ENCODE measurements around the gene TUBGCP2. TPM values are rescaled to one million over a fixed set of nuclear protein-coding genes. Genes with fewer than 3 reads are reported as not detected.

The TUBGCP2 gene
- total RNA-seq, 1 experiment from 2014 or later, result 35.4 TPM

- Histone ChIP-seq H3K4me1 (ENCODE audit: control insufficient read depth in 1 of 2, insufficient read depth in 2 of 2, low read length in 2 of 2) (peaks cover 2 to 15% of the 10 kb centered on the region in 2 experiments; a peak in 2 of 4 replicates), H3K9me3 (ENCODE audit: control insufficient read depth in 1 of 2, insufficient read depth in 1 of 2, low read depth in 1 of 2, low read length in 2 of 2) (no peaks in the 10 kb centered on the region), H3K4me2 (ENCODE audit: low read length) (no peak overlapping the region), H3K79me2 (ENCODE audit: insufficient read depth, low read length) (peaks cover 27% of the 10 kb centered on the region), H3K27ac (ENCODE audit: low read depth, low read length) (no peak overlapping the region), H3K27me3 (ENCODE audit: insufficient read depth, low read length) (no peaks in the 10 kb centered on the region), H3K4me3 (replicated peaks in 1 of 2; ENCODE audit: low read depth in 1 of 2, low read length in 2 of 2) (no peak overlapping the region), H3K9ac (ENCODE audit: low read length) (no peak overlapping the region), H3K36me3 (ENCODE audit: control insufficient read depth in 1 of 2, insufficient read depth in 2 of 2, low read length in 2 of 2) (peaks cover 0 to 3% of the 10 kb centered on the region in 2 experiments; a peak in 1 of 4 replicates), H2AFZ (ENCODE audit: low read depth, low read length, poor library complexity, severe bottlenecking) (no peak overlapping the region), H4K20me1 (ENCODE audit: insufficient read depth) (no peaks in the 10 kb centered on the region), H3K9me2 (ENCODE audit: insufficient read depth) (no peaks in the 10 kb centered on the region)
- no peak for TF ChIP-seq EZH2phosphoT487 (IDR thresholded peaks at IDR 0.05; ENCODE audit: borderline replicate concordance)
- TF ChIP-seq ATF3 (IDR thresholded peaks at IDR 0.05), result no peak
- no peak for TF ChIP-seq ELF1 (IDR thresholded peaks at IDR 0.05; ENCODE audit: borderline replicate concordance, low read depth)
- no peak for TF ChIP-seq CTCF (IDR thresholded peaks at IDR 0.05 in 2 of 3, conservative IDR thresholded peaks at IDR 0.05 in 1 of 3; ENCODE audit: borderline replicate concordance in 1 of 3, insufficient read depth in 1 of 3, low read depth in 2 of 3, low read length in 2 of 3)
- no peak for TF ChIP-seq ZFX (IDR thresholded peaks at IDR 0.05)
- TF ChIP-seq MAX (IDR thresholded peaks at IDR 0.05), result no peak
- TF ChIP-seq POLR2AphosphoS5 (IDR thresholded peaks at IDR 0.05; ENCODE audit: low read depth, low read length), result no peak
- TF ChIP-seq SRF (IDR thresholded peaks at IDR 0.05; ENCODE audit: low read depth), result no peak
- TF ChIP-seq SIN3A (IDR thresholded peaks at IDR 0.05; ENCODE audit: low read depth), result no peak
- TF ChIP-seq RAD21 (IDR thresholded peaks at IDR 0.05; ENCODE audit: low read depth), result no peak
- ATAC-seq (no peak), DNase-seq (ENCODE audit: low read depth, low spot score) (no peak)
- ChIA-PET POLR2A (no interaction called here), CTCF (no interaction called here), RAD21 (ENCODE audit: low non-redundant PET in 1 of 2, low total read pairs in 2 of 2, uncharacterized antibody in 2 of 2, unreplicated experiment in 2 of 2) (no interaction called here)
- TSS peak; percentile 39 for BruUV-seq (replicated peaks)
- intact Hi-C loops (cut with micrococcal nuclease), result no loop called here
Measured at GRCh38 chr10:133310399-133310755, 1.7 kb upstream of the TUBGCP2 start.
